Stomach (tissue), 4 donors: ENCODE results near the gene WDR53.

Experiments used
- CTCF ChIP-seq, 7 experiments: fragments of 450-650 bp in 4 of 7; fragments of 200-600 bp in 3 of 7; sonication (generic) in 3 of 7; IDR thresholded peaks; one replicate each; pipeline ENCODE4 v1.5.1; 2016 to 2019; ENCODE audit warnings: antibody characterized with exemption in 7 of 7, control low read depth in 2 of 7, mild to moderate bottlenecking in 1 of 7
- EP300 ChIP-seq: sonication (generic); formaldehyde crosslinking; IDR thresholded peaks from one replicate; pipeline ENCODE4 v1.6.1; 2017; ENCODE audit warnings: antibody characterized with exemption

GRCh38 chr3:196600359-196600758, 32.0 kb upstream of the WDR53 start:
- TF ChIP-seq CTCF (IDR thresholded peaks at IDR 0.05) (no peak), EP300 (no peak)
